Memory B cell (primary cell): ENCODE results near the gene FTL.

Experiments
- ATAC-seq: fragments of 150-1000 bp; cut with Tn5 transposase; 2 replicates; pipeline ENCODE4 v1.10.0; 2021; ENCODE audit warnings: low read depth, mild to moderate bottlenecking, moderate library complexity
- DNase-seq, 2 donors: peaks; one replicate each; pipeline ENCODE4 v3.0.0; 2022; ENCODE audit warnings: low spot score in 2 of 2
- H3K27ac Mint-ChIP-seq: one replicate; pipeline ENCODE4 v1.8.0; 2022; ENCODE audit warnings: mild to moderate bottlenecking, moderate library complexity, mixed read lengths
- H3K27me3 Mint-ChIP-seq: one replicate; pipeline ENCODE4 v1.8.0; 2022; ENCODE audit warnings: mixed read lengths
- H3K36me3 Mint-ChIP-seq: one replicate; pipeline ENCODE4 v1.8.0; 2022; ENCODE audit warnings: mild to moderate bottlenecking, mixed read lengths
- H3K4me1 Mint-ChIP-seq: one replicate; pipeline ENCODE4 v1.8.0; 2022; ENCODE audit warnings: mixed read lengths
- H3K4me3 Mint-ChIP-seq: one replicate; pipeline ENCODE4 v1.8.0; 2022; ENCODE audit warnings: mild to moderate bottlenecking, moderate library complexity, mixed read lengths
- H3K9me3 Mint-ChIP-seq: one replicate; pipeline ENCODE4 v1.8.0; 2022; ENCODE audit warnings: mixed read lengths

The FTL gene

GRCh38 chr19:48933382-48933932 is 31.7 kb upstream of the FTL start, which contains the start of gene DHDH:
DHDH (plus strand) TSS chr19:48933699; CDS start chr19:48933722, 23 bp downstream.
- ATAC-seq = peak; percentile 95
- Mint-ChIP-seq H3K27me3 (peaks cover 3% of the 10 kb centered on the region), H3K36me3 (no peaks in the 10 kb centered on the region), H3K9me3 (no peaks in the 10 kb centered on the region), H3K27ac (peak within 1 kb of the TSS; percentile 76), H3K4me1 (peaks cover 6% of the 10 kb centered on the region), H3K4me3 (peak within 1 kb of the TSS; percentile 83)
- DNase-seq = peak; percentile 70 to 72

GRCh38 chr19:48934837-48935236 is 30.3 kb upstream of the FTL start:
- no peak for DNase-seq
- no peak for ATAC-seq
- Mint-ChIP-seq H3K27ac (no peak overlapping the region), H3K9me3 (no peaks in the 10 kb centered on the region), H3K36me3 (no peaks in the 10 kb centered on the region), H3K4me3 (peak overlapping the region; percentile 46), H3K27me3 (peaks cover 3% of the 10 kb centered on the region), H3K4me1 (peaks cover 6% of the 10 kb centered on the region)

- peaks cover 3% of the 10 kb centered on the region for H3K27me3 Mint-ChIP-seq
- H3K27ac Mint-ChIP-seq = no peak overlapping the region
- no peak overlapping the region for H3K4me3 Mint-ChIP-seq
- no peaks in the 10 kb centered on the region for H3K36me3 Mint-ChIP-seq
- H3K4me1 Mint-ChIP-seq = peaks cover 6% of the 10 kb centered on the region
- H3K9me3 Mint-ChIP-seq = no peaks in the 10 kb centered on the region
- DNase-seq (no peak), ATAC-seq (no peak)
These were observed 29.2 kb upstream of the FTL start for GRCh38 chr19:48935864-48936263.

GRCh38 chr19:48938256-48938655 is 26.9 kb upstream of the FTL start:
- Mint-ChIP-seq H3K9me3 (no peaks in the 10 kb centered on the region), H3K36me3 (no peaks in the 10 kb centered on the region), H3K27ac (no peak overlapping the region), H3K27me3 (peaks cover 1% of the 10 kb centered on the region), H3K4me3 (no peak overlapping the region), H3K4me1 (peaks cover 5% of the 10 kb centered on the region)
- DNase-seq (no peak), ATAC-seq (no peak)

DNA sequence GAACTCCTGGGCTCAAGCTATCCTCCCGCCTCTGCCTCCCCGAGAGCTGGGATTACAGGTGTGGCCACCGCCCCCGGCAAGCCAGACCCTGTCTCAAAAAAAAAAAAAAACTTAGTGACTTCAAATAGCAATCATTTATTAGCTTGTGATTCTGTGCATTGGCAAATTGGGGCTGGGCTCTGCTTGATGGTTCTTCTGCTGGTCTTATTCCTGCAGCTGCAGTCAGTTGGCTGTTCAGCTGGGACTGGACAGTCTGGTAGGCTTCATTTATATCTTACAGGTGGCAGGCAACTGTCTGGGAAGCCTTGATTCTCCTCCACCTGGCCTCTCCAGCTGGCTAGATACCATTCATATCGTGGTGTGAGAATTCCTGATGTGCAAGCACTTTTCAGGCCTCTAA is 24.2 kb upstream of the FTL start:
- no peak for ATAC-seq
- peaks cover 1% of the 10 kb centered on the region for H3K27me3 Mint-ChIP-seq
- H3K4me3 Mint-ChIP-seq = no peak overlapping the region
- no peaks in the 10 kb centered on the region for H3K36me3 Mint-ChIP-seq
- no peak for DNase-seq
- no peaks in the 10 kb centered on the region for H3K9me3 Mint-ChIP-seq
- no peaks in the 10 kb centered on the region for H3K4me1 Mint-ChIP-seq
- no peak overlapping the region for H3K27ac Mint-ChIP-seq

GRCh38 chr19:48943081-48943480 is 22.0 kb upstream of the FTL start:
- no peaks in the 10 kb centered on the region for H3K9me3 Mint-ChIP-seq
- no peaks in the 10 kb centered on the region for H3K4me1 Mint-ChIP-seq
- H3K27ac Mint-ChIP-seq = no peak overlapping the region
- H3K36me3 Mint-ChIP-seq = no peaks in the 10 kb centered on the region
- no peak overlapping the region for H3K4me3 Mint-ChIP-seq
- ATAC-seq (no peak), DNase-seq (no peak)
- no peaks in the 10 kb centered on the region for H3K27me3 Mint-ChIP-seq

DNA sequence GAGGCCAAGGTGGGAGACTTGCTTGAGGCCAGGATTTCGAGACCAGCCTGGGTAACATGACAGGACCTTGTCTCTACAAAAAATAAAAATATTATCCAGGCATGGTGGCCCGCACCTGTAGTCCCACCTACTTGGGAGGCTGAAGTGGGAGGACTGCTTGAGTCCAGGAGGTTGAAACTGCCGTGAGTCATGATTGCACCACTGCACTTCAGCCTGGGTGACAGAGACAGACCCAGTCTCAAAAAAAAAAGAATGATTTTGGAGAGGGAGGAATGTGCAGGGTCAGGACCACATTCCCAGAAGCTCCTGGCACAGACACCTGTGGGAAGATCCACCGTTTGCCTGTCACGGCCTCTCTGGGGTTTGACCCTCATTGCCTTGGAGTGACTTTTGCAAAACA is 19.7 kb upstream of the FTL start:
- Mint-ChIP-seq H3K4me3 (no peak overlapping the region), H3K9me3 (peaks cover 1% of the 10 kb centered on the region), H3K27me3 (no peaks in the 10 kb centered on the region), H3K36me3 (no peaks in the 10 kb centered on the region), H3K4me1 (no peaks in the 10 kb centered on the region), H3K27ac (no peak overlapping the region)
- ATAC-seq = no peak
- DNase-seq = no peak

DNA sequence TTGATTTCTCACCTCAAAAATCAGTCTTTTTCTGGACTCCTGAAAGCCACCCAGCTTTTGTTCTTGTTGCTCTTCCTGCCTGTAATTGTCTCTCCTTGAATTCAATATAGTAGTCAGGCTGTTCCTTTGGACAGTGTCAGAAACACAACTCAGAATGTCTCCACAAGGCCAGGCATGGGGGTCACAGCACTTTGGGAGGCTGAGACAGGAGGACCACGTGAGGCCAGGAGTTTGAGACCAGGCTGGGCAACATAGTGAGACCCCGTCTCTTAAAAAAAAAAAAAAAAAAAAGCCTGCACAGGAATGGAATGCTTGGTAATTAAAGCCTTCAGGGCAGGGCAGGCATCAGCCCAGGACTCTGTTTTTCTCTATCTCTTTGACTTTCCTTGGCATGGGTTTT is 19.3 kb upstream of the FTL start:
- no peak for DNase-seq
- Mint-ChIP-seq H3K36me3 (no peaks in the 10 kb centered on the region), H3K4me1 (no peaks in the 10 kb centered on the region), H3K27me3 (no peaks in the 10 kb centered on the region), H3K27ac (no peak overlapping the region), H3K4me3 (no peak overlapping the region), H3K9me3 (peaks cover 1% of the 10 kb centered on the region)
- no peak for ATAC-seq

DNA sequence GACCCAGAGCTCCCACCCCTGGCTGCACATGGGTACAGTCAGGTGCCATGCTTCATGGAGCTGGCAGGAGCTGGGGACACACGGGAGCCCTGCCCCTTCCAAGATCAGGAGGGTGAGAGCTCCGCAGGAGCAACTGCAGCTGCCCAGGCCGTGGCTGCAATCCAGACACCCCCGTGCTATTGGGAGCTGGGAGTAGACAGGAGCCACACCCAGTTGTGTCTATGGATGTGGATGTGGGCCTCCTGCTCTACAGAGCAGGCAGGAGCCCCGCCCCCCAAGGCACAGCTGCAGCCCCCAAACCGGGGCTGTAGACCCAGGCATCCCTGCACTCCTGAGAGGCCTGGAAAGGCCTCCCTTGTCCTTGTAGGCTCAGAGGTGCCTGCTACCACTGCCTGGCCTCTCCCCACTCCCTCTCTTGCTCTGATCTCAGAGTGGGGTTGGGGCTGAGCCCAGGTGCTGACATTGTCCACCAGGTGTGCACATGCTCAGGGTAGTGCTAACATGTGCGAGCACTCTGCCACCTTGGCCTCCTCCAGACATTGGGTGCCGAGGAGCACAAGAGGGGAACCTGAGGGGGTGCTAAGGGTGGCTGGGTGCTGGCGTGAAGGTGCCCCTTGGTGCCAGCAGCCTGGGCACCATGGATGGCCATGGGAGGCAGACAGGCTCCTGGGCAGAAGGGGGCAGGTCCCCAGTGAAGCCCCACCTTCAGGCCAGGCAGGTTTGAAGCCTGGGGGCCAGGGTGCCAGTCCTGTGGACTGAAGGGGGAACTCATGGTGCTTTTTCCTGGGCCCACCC is 18.4 kb upstream of the FTL start:
- Mint-ChIP-seq H3K36me3 (no peaks in the 10 kb centered on the region), H3K4me1 (no peaks in the 10 kb centered on the region), H3K9me3 (peaks cover 1% of the 10 kb centered on the region), H3K4me3 (no peak overlapping the region), H3K27ac (no peak overlapping the region), H3K27me3 (no peaks in the 10 kb centered on the region)
- ATAC-seq (no peak), DNase-seq (no peak)

- ATAC-seq (no peak), DNase-seq (no peak)
- Mint-ChIP-seq H3K4me3 (no peak overlapping the region), H3K27ac (no peak overlapping the region), H3K9me3 (peaks cover 1% of the 10 kb centered on the region), H3K4me1 (no peaks in the 10 kb centered on the region), H3K36me3 (no peaks in the 10 kb centered on the region), H3K27me3 (no peaks in the 10 kb centered on the region)
These were observed 17.9 kb upstream of the FTL start for GRCh38 chr19:48947258-48947542.

DNA sequence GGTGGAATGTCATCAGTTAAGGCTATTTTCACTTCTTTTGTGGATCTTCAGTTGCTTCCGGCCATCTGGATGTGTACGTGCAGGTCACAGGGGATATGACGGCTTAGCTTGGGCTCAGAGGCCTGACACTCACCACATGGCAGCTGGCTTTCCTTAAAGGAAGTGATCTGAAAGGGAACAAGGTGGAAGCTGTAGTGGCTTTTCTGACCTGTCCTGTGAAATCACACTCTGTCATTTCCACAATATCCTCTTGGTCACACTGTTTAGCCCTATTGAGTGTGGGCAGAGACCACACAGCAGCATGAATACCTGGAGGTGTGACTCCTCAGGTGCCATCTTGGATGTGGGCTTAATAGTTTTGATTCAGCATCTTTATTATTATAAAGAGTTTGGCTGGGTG is 14.9 kb upstream of the FTL start:
- ATAC-seq (no peak), DNase-seq (no peak)
- Mint-ChIP-seq H3K4me3 (no peak overlapping the region), H3K36me3 (no peaks in the 10 kb centered on the region), H3K9me3 (peaks cover 1% of the 10 kb centered on the region), H3K4me1 (peaks cover 3% of the 10 kb centered on the region), H3K27me3 (no peaks in the 10 kb centered on the region), H3K27ac (no peak overlapping the region)

DNA sequence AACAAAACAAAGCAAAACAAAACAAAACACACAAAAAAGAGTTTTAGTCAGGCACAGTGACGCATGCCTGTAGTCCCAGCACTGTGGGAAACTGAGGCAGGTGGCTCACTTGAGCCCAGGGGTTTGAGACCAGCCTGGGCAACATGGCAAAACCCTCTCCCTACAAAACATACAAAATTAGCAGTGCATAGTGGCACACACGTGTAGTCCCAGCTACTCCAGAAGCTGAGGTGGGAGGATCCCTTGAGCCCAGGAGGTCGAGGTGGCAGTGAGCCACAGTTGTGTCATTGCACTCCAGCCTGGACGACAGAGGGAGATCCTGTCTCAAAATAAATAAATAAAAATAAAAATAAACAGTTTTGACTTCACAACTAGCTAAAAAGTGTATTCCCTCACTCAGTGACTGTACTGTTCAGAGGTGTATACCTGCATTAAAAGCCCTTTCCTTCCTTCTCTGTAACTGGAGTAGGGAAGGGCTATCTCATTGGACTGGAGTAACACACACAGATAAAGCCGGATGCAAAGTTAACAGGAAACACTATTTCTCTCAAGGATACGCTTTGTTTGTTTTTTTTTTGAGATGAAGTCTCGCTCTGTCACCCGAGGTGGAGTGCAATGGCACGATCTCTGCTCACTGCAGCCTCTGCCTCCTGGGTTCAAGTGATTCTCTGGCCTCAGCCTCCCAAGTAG is 14.1 kb upstream of the FTL start:
- Mint-ChIP-seq H3K36me3 (no peaks in the 10 kb centered on the region), H3K27me3 (no peaks in the 10 kb centered on the region), H3K27ac (no peak overlapping the region), H3K4me1 (peaks cover 9% of the 10 kb centered on the region), H3K9me3 (peaks cover 1% of the 10 kb centered on the region), H3K4me3 (no peak overlapping the region)
- no peak for DNase-seq
- ATAC-seq = no peak

GRCh38 chr19:48953141-48953540 is 12.0 kb upstream of the FTL start:
- H3K27ac Mint-ChIP-seq = no peak overlapping the region
- H3K4me3 Mint-ChIP-seq = no peak overlapping the region
- H3K36me3 Mint-ChIP-seq = peaks cover 7% of the 10 kb centered on the region
- H3K27me3 Mint-ChIP-seq = no peaks in the 10 kb centered on the region
- peaks cover 1% of the 10 kb centered on the region for H3K9me3 Mint-ChIP-seq
- ATAC-seq (no peak), DNase-seq (no peak)
- peaks cover 16% of the 10 kb centered on the region for H3K4me1 Mint-ChIP-seq

GRCh38 chr19:48953990-48954594 is 11.0 kb upstream of the FTL start:
- Mint-ChIP-seq H3K36me3 (peaks cover 10% of the 10 kb centered on the region), H3K27ac (no peak overlapping the region), H3K4me1 (peaks cover 19% of the 10 kb centered on the region), H3K9me3 (no peaks in the 10 kb centered on the region), H3K27me3 (no peaks in the 10 kb centered on the region), H3K4me3 (peak overlapping the region; percentile 94)
- ATAC-seq (no peak), DNase-seq (no peak)
